Measurements from ENCODE around the gene SPATA20.
A peak's percentile ranks its signal among the peaks of the same experiment; 100 is the strongest.

Gene SPATA20

DNA sequence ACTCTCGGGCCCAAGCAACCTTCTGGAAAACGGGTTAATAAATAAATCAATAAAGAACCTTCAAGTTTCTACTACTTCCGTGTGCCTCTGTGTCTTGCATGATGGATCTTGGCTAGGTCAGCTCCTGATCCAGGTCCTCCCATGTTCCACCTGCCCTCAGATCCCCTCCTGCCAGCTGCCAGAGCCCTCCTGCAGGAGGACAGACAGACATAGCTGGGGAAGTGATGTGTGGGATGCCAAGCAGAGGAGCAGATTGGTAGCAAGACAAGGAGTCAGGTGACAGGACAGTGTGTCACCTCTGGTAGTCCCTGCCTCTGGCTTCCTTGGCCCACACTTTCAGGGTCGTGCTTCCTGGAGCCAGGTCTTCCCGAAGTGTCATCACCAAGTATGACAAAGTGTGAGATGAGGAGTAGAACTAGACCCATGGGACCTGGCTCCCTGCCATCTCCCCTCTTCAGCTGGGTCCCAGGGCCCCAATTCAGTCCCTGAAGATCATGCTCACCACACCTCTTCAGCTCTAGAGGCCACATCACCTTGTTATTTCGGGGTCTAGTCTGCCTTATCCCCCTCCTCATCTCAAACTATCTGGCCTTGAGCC, 15.4 kb upstream of the SPATA20 start:
- Histone ChIP-seq H3K27me3 (ENCODE audit: control insufficient read depth, insufficient read depth, low read length) (no peaks in the 10 kb centered on the region), H2AFZ (peak overlapping the region; percentile 73), H3K79me2 (peaks cover 14% of the 10 kb centered on the region), H3K4me1 (peaks cover 29% of the 10 kb centered on the region), H3K27ac (peak overlapping the region; percentile 97), H3K4me3 (ENCODE audit: low read depth, low read length) (no peak overlapping the region), H3K9me3 (ENCODE audit: control insufficient read depth, low read length) (no peaks in the 10 kb centered on the region), H3K9ac (no peak overlapping the region), H3K4me2 (ENCODE audit: low read length) (peak overlapping the region; percentile 7), H3K36me3 (ENCODE audit: control insufficient read depth, insufficient read depth, low read length) (no peaks in the 10 kb centered on the region)
- TF ChIP-seq, protein P1, sequence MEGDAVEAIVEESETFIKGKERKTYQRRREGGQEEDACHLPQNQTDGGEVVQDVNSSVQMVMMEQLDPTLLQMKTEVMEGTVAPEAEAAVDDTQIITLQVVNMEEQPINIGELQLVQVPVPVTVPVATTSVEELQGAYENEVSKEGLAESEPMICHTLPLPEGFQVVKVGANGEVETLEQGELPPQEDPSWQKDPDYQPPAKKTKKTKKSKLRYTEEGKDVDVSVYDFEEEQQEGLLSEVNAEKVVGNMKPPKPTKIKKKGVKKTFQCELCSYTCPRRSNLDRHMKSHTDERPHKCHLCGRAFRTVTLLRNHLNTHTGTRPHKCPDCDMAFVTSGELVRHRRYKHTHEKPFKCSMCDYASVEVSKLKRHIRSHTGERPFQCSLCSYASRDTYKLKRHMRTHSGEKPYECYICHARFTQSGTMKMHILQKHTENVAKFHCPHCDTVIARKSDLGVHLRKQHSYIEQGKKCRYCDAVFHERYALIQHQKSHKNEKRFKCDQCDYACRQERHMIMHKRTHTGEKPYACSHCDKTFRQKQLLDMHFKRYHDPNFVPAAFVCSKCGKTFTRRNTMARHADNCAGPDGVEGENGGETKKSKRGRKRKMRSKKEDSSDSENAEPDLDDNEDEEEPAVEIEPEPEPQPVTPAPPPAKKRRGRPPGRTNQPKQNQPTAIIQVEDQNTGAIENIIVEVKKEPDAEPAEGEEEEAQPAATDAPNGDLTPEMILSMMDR (IDR thresholded peaks at IDR 0.05): no peak

DNA sequence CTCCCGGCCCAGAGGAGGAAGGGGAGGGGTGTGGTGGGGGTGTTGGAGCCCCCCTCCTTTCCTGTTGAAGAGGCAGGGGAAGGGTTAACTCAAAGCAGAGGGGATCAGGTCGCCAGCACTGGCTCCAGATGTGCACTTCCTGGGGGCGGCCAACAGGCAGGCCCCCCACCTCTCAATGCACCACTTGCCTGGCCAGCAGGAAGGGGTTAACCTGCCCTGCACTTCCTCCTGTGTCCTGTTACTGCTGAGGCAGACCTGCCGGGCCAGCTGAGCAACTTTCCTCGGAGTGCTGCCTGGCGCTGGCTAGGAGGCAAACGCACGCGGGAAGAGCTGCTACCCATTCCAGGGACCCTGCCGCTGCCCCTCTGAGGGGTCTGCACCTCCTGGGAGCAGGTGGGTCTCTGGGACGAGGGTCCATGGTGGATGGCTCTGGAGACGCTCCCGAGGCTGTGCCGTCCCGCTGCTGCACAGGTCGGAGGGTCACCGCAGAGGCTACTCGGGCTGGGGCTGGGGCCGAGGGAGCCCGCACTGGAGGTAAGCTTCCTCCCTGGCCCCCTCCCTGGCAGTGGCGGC, 14.4 kb upstream of the SPATA20 start, which contains the start of gene EPN3:
Gene EPN3, plus strand, starts transcription at position 284 of the 573 bp plus-strand sequence. CDS start 3,822 bp downstream, outside the sequence.
- no peaks in the 10 kb centered on the region for H3K36me3 ChIP-seq (ENCODE audit: control insufficient read depth, insufficient read depth, low read length)
- no peaks in the 10 kb centered on the region for H3K27me3 ChIP-seq (ENCODE audit: control insufficient read depth, insufficient read depth, low read length)
- peak within 1 kb of the TSS; percentile 92 for H3K4me2 ChIP-seq (ENCODE audit: low read length)
- H2AFZ ChIP-seq: peak within 1 kb of the TSS; percentile 73
- peak within 1 kb of the TSS; percentile 97 for H3K9ac ChIP-seq
- peaks cover 25% of the 10 kb centered on the region for H3K79me2 ChIP-seq
- H3K4me1 ChIP-seq: peaks cover 31% of the 10 kb centered on the region
- peak within 1 kb of the TSS; percentile 97 for H3K27ac ChIP-seq
- TF ChIP-seq, protein P1 (IDR thresholded peaks at IDR 0.05): peak; percentile 12
- no peaks in the 10 kb centered on the region for H3K9me3 ChIP-seq (ENCODE audit: control insufficient read depth, low read length)
- peak within 1 kb of the TSS; percentile 89 for H3K4me3 ChIP-seq (ENCODE audit: low read depth, low read length)

DNA sequence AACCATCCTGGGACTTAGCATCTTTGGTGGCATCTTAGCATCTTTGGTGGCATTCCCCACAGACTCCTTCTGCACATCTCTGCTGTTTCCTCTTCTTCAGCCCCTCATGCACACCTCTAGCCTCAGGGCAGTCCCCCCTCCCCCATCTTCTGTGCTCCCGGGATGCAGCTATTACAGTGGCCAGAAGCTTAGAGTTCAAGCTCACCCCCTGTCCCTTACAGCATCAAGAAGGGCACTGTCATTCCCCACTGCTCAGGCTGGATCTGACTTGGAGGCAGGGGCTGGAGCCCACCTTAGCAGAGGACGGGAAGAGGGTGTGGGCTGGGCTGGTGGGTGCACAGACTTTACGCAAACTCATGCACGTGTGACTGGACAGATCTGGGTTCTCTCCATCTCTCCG, 13.8 kb upstream of the SPATA20 start:
- Histone ChIP-seq H2AFZ (no peak overlapping the region), H3K9ac (peak overlapping the region; percentile 97), H3K27me3 (ENCODE audit: control insufficient read depth, insufficient read depth, low read length) (no peaks in the 10 kb centered on the region), H3K9me3 (ENCODE audit: control insufficient read depth, low read length) (no peaks in the 10 kb centered on the region), H3K79me2 (peaks cover 31% of the 10 kb centered on the region), H3K36me3 (ENCODE audit: control insufficient read depth, insufficient read depth, low read length) (no peaks in the 10 kb centered on the region), H3K4me1 (peaks cover 36% of the 10 kb centered on the region), H3K4me2 (ENCODE audit: low read length) (peak overlapping the region; percentile 92), H3K4me3 (ENCODE audit: low read depth, low read length) (peak overlapping the region; percentile 89), H3K27ac (peak overlapping the region; percentile 97)
- TF ChIP-seq, protein P1 (IDR thresholded peaks at IDR 0.05): no peak

DNA sequence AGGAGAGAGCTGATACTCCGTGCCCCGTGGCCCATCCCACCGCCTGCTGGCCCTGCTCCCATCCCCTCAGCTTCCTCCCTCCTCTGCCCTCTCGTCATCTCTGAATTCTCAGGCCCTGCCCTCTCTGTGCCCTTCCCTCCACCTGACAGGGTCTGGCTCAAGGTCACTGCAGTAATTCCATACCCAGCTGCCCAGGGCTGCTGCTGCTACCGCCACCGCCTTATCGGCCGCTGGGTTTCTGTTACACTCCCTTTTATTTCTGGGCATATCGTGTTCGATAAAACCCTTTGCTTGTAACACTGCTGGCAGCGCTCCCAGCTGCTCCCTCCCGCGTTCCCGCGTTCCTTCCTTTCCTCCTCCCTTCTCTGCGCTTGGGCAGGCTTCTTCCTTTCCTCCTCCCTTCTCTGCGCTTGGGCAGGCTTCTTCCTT, 13.2 kb upstream of the SPATA20 start:
- peaks cover 41% of the 10 kb centered on the region for H3K4me1 ChIP-seq
- H3K9ac ChIP-seq: peak overlapping the region; percentile 97
- no peaks in the 10 kb centered on the region for H3K36me3 ChIP-seq (ENCODE audit: control insufficient read depth, insufficient read depth, low read length)
- peaks cover 32% of the 10 kb centered on the region for H3K79me2 ChIP-seq
- no peaks in the 10 kb centered on the region for H3K27me3 ChIP-seq (ENCODE audit: control insufficient read depth, insufficient read depth, low read length)
- peak overlapping the region; percentile 97 for H3K27ac ChIP-seq
- peak overlapping the region; percentile 89 for H3K4me3 ChIP-seq (ENCODE audit: low read depth, low read length)
- no peaks in the 10 kb centered on the region for H3K9me3 ChIP-seq (ENCODE audit: control insufficient read depth, low read length)
- TF ChIP-seq, protein P1 (IDR thresholded peaks at IDR 0.05): no peak
- peak overlapping the region; percentile 8 for H2AFZ ChIP-seq
- peak overlapping the region; percentile 92 for H3K4me2 ChIP-seq (ENCODE audit: low read length)

Measured in parathyroid adenoma (tissue), 2 donors.